Measurements from ENCODE around the gene CLEC18A.
"Not testable (repeated sequence)": the region's sequence is repeated elsewhere in the genome, so short reads cannot be mapped to it uniquely, and the experiment has no call there.

The CLEC18A gene

DNA sequence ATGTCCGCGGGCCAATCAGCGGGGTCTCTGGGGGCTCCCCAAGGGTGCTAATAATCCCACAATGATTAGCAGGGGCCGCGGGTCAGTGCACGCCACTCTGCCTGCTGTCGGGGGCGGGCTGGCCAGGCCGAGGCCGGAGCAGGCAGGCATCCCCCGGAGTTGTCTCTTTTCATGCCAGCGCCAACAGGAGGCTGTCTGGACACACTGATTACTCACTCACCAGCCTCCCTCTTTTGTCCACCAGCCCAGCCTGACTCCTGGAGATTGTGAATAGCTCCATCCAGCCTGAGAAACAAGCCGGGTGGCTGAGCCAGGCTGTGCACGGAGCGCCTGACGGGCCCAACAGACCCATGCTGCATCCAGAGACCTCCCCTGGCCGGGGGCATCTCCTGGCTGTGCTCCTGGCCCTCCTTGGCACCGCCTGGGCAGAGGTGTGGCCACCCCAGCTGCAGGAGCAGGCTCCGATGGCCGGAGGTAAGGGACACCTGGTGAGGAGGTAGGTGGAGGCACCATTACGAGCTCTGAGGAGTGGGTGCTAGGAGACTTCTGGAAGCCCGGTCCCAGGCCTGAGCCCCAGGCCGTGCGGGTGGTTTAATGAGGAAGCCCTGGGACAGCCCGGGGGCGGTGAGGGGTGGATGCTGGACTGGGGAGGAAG, at the start of gene CLEC18A:
TSS of gene CLEC18A (plus strand) at position 318 of the 655 bp plus-strand sequence. CDS start at position 351, 33 bp downstream.
- not testable (repeated sequence) for H3K4me1 Mint-ChIP-seq, H3K27me3 Mint-ChIP-seq, H3K4me3 Mint-ChIP-seq, DNase-seq, H3K27ac Mint-ChIP-seq, H3K9me3 Mint-ChIP-seq
- ATAC-seq = peak; percentile 44

- no peak for ATAC-seq
- DNase-seq = no peak
- H3K27me3 Mint-ChIP-seq = no peaks in the 10 kb centered on the region
- no peaks in the 10 kb centered on the region for H3K9me3 Mint-ChIP-seq
- no peak overlapping the region for H3K4me3 Mint-ChIP-seq
- H3K27ac Mint-ChIP-seq = peak overlapping the region in 1 of 2 donors; percentile 15
- H3K4me1 Mint-ChIP-seq = no peaks in the 10 kb centered on the region
These were observed 47.2 kb upstream of the CLEC18A start for GRCh38 chr16:69903865-69904415.

GRCh38 chr16:69904495-69905170, 46.5 kb upstream of the CLEC18A start:
- H3K27me3 Mint-ChIP-seq = no peaks in the 10 kb centered on the region
- no peak overlapping the region for H3K27ac Mint-ChIP-seq
- DNase-seq (no peak), ATAC-seq (no peak)
- no peaks in the 10 kb centered on the region for H3K4me1 Mint-ChIP-seq
- H3K9me3 Mint-ChIP-seq = no peaks in the 10 kb centered on the region
- no peak overlapping the region for H3K4me3 Mint-ChIP-seq

- H3K27ac Mint-ChIP-seq = no peak overlapping the region
- no peak overlapping the region for H3K4me3 Mint-ChIP-seq
- H3K27me3 Mint-ChIP-seq = no peaks in the 10 kb centered on the region
- ATAC-seq (no peak), DNase-seq (no peak)
- no peaks in the 10 kb centered on the region for H3K9me3 Mint-ChIP-seq
- no peaks in the 10 kb centered on the region for H3K4me1 Mint-ChIP-seq
These were observed 46.0 kb upstream of the CLEC18A start for GRCh38 chr16:69905171-69905555.

GRCh38 chr16:69906838-69907401, 44.2 kb upstream of the CLEC18A start:
- no peaks in the 10 kb centered on the region for H3K27me3 Mint-ChIP-seq
- no peak overlapping the region for H3K27ac Mint-ChIP-seq
- H3K4me3 Mint-ChIP-seq = no peak overlapping the region
- H3K9me3 Mint-ChIP-seq = no peaks in the 10 kb centered on the region
- ATAC-seq (no peak), DNase-seq (no peak)
- no peaks in the 10 kb centered on the region for H3K4me1 Mint-ChIP-seq

GRCh38 chr16:69909043-69909442, 42.1 kb upstream of the CLEC18A start:
- no peak for ATAC-seq
- Mint-ChIP-seq H3K27ac (no peak overlapping the region), H3K9me3 (no peaks in the 10 kb centered on the region), H3K4me3 (no peak overlapping the region), H3K27me3 (no peaks in the 10 kb centered on the region), H3K4me1 (no peaks in the 10 kb centered on the region)
- no peak for DNase-seq

DNA sequence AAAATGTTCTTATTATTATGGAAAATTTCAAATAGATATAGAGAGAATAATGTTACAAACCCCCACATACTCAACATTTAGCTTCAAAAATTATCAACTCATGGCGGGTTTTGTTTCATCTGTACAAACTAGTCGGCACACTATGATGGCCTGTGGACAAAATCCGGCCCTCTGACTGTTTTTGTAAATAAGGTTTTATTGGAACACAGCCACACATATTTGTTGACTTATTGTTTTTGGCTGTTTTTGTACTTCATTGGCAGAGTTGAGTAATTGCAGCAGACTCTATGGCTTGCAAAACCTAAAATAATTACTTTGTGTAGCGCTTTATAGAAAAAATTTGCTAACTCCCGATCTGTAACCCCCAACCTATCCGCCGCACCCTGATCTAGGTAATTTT, 41.4 kb upstream of the CLEC18A start:
- Mint-ChIP-seq H3K27ac (no peak overlapping the region), H3K4me3 (no peak overlapping the region)

DNA sequence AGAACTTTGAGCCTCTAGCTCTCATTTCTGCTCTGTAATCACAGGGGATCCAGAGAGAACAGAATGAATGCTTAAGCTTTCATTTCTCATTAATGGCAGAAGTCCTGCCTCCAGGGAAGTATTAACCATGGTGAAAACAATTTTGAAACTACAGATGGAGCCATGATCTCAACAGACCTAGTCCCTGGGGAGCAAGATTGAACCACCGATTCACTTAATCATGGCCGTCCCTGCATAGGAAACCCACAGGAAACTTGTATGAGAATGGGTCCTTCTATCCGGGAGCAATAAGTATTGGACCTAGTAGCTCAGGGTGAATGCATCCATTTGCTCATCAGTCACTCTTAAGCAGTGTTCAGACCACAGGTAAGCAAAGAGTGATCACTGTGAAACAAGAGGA, 40.2 kb upstream of the CLEC18A start:
- no peak overlapping the region for H3K4me3 Mint-ChIP-seq
- DNase-seq (no peak), ATAC-seq (no peak)
- no peaks in the 10 kb centered on the region for H3K4me1 Mint-ChIP-seq
- no peak overlapping the region for H3K27ac Mint-ChIP-seq
- no peaks in the 10 kb centered on the region for H3K9me3 Mint-ChIP-seq
- no peaks in the 10 kb centered on the region for H3K27me3 Mint-ChIP-seq

More for the DNA sequence above, 41.4 kb upstream of the CLEC18A start:
- no peaks in the 10 kb centered on the region for H3K4me1 Mint-ChIP-seq
- H3K27me3 Mint-ChIP-seq = no peaks in the 10 kb centered on the region
- H3K9me3 Mint-ChIP-seq = no peaks in the 10 kb centered on the region
- DNase-seq = no peak
- no peak for ATAC-seq

- H3K27ac Mint-ChIP-seq = peak overlapping the region in 1 of 2 donors; percentile 71
- no peak for DNase-seq
- no peak for ATAC-seq
- H3K4me1 Mint-ChIP-seq = no peaks in the 10 kb centered on the region
- no peaks in the 10 kb centered on the region for H3K9me3 Mint-ChIP-seq
- H3K4me3 Mint-ChIP-seq = no peak overlapping the region
- no peaks in the 10 kb centered on the region for H3K27me3 Mint-ChIP-seq
These were observed 34.7 kb upstream of the CLEC18A start for GRCh38 chr16:69916462-69916861.

GRCh38 chr16:69917311-69917710, 33.8 kb upstream of the CLEC18A start:
- Mint-ChIP-seq H3K9me3 (no peaks in the 10 kb centered on the region), H3K27ac (no peak overlapping the region), H3K27me3 (no peaks in the 10 kb centered on the region), H3K4me1 (no peaks in the 10 kb centered on the region), H3K4me3 (no peak overlapping the region)
- ATAC-seq (no peak), DNase-seq (no peak)

GRCh38 chr16:69917739-69918138, 33.4 kb upstream of the CLEC18A start:
- Mint-ChIP-seq H3K27ac (no peak overlapping the region), H3K9me3 (no peaks in the 10 kb centered on the region), H3K27me3 (no peaks in the 10 kb centered on the region), H3K4me1 (no peaks in the 10 kb centered on the region), H3K4me3 (no peak overlapping the region)
- DNase-seq = no peak
- no peak for ATAC-seq

- Mint-ChIP-seq H3K27ac (no peak overlapping the region), H3K27me3 (no peaks in the 10 kb centered on the region), H3K9me3 (no peaks in the 10 kb centered on the region), H3K4me3 (no peak overlapping the region), H3K4me1 (no peaks in the 10 kb centered on the region)
- DNase-seq (no peak), ATAC-seq (no peak)
These were observed 32.9 kb upstream of the CLEC18A start for GRCh38 chr16:69918241-69918640.

GRCh38 chr16:69921127-69921526, 30.0 kb upstream of the CLEC18A start:
- Mint-ChIP-seq H3K9me3 (no peaks in the 10 kb centered on the region), H3K4me3 (no peak overlapping the region), H3K27me3 (no peaks in the 10 kb centered on the region), H3K27ac (peak overlapping the region in 1 of 2 donors; percentile 29), H3K4me1 (no peaks in the 10 kb centered on the region)
- no peak for DNase-seq
- no peak for ATAC-seq

- H3K27ac Mint-ChIP-seq = peak overlapping the region in 1 of 2 donors; percentile 28
These were observed 28.9 kb upstream of the CLEC18A start for GRCh38 chr16:69922200-69922599.

GRCh38 chr16:69924041-69924775, 26.9 kb upstream of the CLEC18A start:
- no peak overlapping the region for H3K4me3 Mint-ChIP-seq
- H3K27me3 Mint-ChIP-seq = no peaks in the 10 kb centered on the region
- H3K4me1 Mint-ChIP-seq = no peaks in the 10 kb centered on the region
- H3K27ac Mint-ChIP-seq = peak overlapping the region in 1 of 2 donors; percentile 42
- ATAC-seq (no peak), DNase-seq (no peak)
- no peaks in the 10 kb centered on the region for H3K9me3 Mint-ChIP-seq

More at GRCh38 chr16:69922200-69922599, 28.9 kb upstream of the CLEC18A start:
- no peak for ATAC-seq
- no peak overlapping the region for H3K4me3 Mint-ChIP-seq
- H3K27me3 Mint-ChIP-seq = no peaks in the 10 kb centered on the region
- no peak for DNase-seq
- H3K4me1 Mint-ChIP-seq = no peaks in the 10 kb centered on the region
- H3K9me3 Mint-ChIP-seq = no peaks in the 10 kb centered on the region

All from stimulated activated naive CD8-positive, alpha-beta T cell treated with anti-CD3 and anti-CD28 coated beads, Interleukin-15, amount 100 ng/mL, for 72 hours (primary cell).